ENCODE data around the gene ACAD8. TPM values are rescaled to one million over a fixed set of nuclear protein-coding genes. Genes with fewer than 3 reads are reported as not detected.

The ACAD8 gene
- total RNA-seq, 4 donors from 2014 or later: 46.3 to 71.2 (median 59.8) TPM

DNA sequence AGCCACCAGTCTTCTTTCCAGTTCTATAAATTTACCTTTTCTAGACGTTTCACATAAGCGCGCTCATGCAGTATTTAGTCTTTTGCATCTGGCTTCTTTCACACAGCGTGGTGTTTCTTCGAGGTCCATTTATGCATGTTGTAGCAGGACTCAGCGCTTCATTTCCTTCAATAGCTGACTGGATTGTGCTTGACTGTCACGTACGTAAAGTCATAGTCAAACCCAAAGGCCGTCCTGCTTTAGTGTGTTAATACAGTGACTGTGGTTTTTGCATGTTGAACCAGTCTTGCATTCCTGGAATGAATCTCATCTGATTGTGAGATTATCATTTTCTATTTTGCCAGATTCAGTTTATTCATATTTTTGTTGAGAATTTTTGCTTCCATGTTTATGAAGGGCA, 41.3 kb downstream of the ACAD8 start:
- DNase-seq (ENCODE audit: low spot score in 2 of 2): no peak
- peaks cover 3% of the 10 kb centered on the region for H3K27me3 ChIP-seq
- TF ChIP-seq POLR2AphosphoS5 (IDR thresholded peaks at IDR 0.05): no peak
- no peak for TF ChIP-seq EP300 (IDR thresholded peaks at IDR 0.05)
- TF ChIP-seq, protein P1, sequence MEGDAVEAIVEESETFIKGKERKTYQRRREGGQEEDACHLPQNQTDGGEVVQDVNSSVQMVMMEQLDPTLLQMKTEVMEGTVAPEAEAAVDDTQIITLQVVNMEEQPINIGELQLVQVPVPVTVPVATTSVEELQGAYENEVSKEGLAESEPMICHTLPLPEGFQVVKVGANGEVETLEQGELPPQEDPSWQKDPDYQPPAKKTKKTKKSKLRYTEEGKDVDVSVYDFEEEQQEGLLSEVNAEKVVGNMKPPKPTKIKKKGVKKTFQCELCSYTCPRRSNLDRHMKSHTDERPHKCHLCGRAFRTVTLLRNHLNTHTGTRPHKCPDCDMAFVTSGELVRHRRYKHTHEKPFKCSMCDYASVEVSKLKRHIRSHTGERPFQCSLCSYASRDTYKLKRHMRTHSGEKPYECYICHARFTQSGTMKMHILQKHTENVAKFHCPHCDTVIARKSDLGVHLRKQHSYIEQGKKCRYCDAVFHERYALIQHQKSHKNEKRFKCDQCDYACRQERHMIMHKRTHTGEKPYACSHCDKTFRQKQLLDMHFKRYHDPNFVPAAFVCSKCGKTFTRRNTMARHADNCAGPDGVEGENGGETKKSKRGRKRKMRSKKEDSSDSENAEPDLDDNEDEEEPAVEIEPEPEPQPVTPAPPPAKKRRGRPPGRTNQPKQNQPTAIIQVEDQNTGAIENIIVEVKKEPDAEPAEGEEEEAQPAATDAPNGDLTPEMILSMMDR (IDR thresholded peaks at IDR 0.05): no peak
- TF ChIP-seq POLR2A (IDR thresholded peaks at IDR 0.05): no peak

DNA sequence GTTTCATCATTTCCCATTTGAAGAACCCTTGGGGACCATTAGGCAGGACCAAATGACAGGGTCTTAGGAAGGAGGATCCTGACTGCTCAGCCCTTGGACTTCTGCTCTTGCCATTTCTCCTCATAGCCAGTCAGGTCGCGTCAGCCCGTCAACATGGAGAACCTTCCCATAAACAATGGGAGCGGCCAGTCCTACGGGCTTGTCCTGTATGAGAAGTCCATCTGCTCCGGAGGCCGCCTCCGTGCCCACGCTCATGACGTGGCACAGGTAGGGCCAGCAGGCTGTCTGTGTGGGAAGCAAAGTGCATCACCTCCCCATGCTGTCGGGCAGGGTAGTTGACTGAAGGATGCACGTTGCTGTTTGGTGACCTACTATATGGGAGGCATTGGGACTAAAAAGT, 58.9 kb downstream of the ACAD8 start:
- H3K9me3 ChIP-seq: no peaks in the 10 kb centered on the region
- 87% methylated on average over 9 of the region's 12 CpGs for WGBS
- H3K4me3 ChIP-seq: no peak overlapping the region
- H3K4me1 ChIP-seq: no peaks in the 10 kb centered on the region
- TF ChIP-seq EP300 (IDR thresholded peaks at IDR 0.05): no peak
- TF ChIP-seq, protein P1 (IDR thresholded peaks at IDR 0.05): no peak
- no peaks in the 10 kb centered on the region for H3K27me3 ChIP-seq
- no peaks in the 10 kb centered on the region for H3K36me3 ChIP-seq
- no peak overlapping the region for H3K27ac ChIP-seq
- DNase-seq (ENCODE audit: low spot score in 2 of 2): no peak

More for the DNA sequence above, 41.3 kb downstream of the ACAD8 start:
- Histone ChIP-seq H3K9me3 (no peaks in the 10 kb centered on the region), H3K36me3 (no peaks in the 10 kb centered on the region), H3K27ac (no peak overlapping the region), H3K4me1 (no peaks in the 10 kb centered on the region), H3K4me3 (no peak overlapping the region)
- WGBS: 86% methylated on average over 9 of the region's 9 CpGs

DNA sequence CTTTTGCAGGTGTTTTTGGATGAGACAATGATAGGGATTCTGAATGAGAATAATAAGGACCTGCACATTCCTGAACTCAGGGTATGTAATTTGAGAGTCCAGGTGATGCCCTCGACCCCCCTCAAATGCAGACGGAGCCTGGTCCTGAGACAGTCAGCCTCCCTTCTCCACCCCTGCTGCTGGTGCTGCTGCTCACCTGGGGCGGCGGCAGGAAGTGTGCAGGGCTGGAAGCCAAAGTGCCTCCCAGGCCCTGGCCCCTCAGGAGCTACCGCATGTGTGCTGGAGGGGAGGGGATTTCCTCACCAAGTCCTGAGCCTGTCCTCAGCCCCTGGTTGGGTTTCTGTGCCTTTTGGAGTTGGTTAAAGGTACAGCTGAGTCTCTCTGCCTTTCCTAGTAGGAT, 59.4 kb downstream of the ACAD8 start:
- Histone ChIP-seq H3K4me1 (no peaks in the 10 kb centered on the region), H3K27ac (no peak overlapping the region), H3K36me3 (no peaks in the 10 kb centered on the region), H3K4me3 (no peak overlapping the region), H3K27me3 (no peaks in the 10 kb centered on the region), H3K9me3 (no peaks in the 10 kb centered on the region)
- no peak for DNase-seq (ENCODE audit: low spot score in 2 of 2)
- 75% methylated on average over 2 of the region's 5 CpGs for WGBS
- TF ChIP-seq EP300 (IDR thresholded peaks at IDR 0.05): no peak

DNA sequence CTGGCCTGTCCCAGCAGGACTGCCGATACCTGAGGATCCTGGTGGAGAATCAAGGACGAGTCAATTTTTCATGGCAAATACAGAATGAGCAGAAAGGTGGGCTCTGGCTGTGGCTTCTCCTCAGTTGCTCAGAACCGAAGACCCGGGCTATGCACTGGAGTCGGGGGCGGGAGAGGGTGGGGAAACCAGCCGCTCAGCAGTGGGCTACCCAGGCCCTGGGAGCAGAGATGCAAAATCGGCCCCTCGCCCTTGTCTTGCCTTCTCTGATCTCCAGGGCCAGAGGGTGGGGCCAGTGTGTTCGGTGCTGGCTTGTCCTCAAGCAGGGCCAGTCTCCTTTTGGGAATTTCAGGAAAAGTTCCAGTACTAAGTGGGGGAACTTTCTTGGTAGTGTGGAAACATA, 60.0 kb downstream of the ACAD8 start:
- Histone ChIP-seq H3K4me3 (no peak overlapping the region), H3K36me3 (no peaks in the 10 kb centered on the region), H3K27ac (no peak overlapping the region), H3K4me1 (no peaks in the 10 kb centered on the region), H3K9me3 (no peaks in the 10 kb centered on the region), H3K27me3 (no peaks in the 10 kb centered on the region)
- DNase-seq (ENCODE audit: low spot score in 2 of 2): no peak
- TF ChIP-seq POLR2AphosphoS5 (IDR thresholded peaks at IDR 0.05) (no peak), EP300 (IDR thresholded peaks at IDR 0.05) (no peak), POLR2A (IDR thresholded peaks at IDR 0.05) (no peak)
- TF ChIP-seq, protein P1 (IDR thresholded peaks at IDR 0.05): no peak
- WGBS: 83% methylated on average over 10 of the region's 10 CpGs

DNA sequence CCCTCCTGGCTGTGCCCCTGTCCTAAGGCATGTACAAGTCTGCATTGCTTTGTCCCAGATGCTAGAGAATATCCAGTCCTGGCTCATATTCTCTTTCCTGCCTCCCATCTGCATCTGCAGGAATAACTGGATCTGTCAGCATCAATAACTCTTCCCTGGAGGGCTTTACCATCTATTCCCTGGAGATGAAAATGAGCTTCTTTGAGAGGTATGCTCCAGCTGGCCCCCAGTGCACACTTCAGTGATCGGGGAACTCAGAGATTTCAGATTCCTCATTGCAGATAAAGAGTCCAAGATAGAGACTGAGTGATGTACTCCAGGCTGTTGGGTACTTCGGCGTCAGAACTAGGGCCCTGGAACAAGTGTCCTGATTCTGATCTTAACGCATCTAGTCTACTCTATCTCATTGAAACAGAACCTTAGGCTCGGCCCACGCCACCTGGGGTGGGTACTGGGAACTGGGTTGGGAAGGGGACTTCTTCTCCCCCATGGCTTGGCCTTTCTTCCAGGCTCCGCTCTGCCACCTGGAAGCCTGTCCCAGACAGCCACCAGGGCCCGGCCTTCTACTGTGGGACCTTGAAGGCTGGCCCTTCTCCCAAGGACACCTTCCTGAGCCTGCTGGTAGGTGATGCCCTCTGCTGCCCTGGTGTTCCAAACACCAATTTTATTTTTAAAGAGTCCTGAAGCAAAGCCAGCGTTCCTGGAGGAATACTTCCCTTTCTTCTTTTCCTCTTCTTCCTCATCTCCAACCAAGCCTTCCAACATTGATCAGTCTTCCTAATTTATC, 60.6 kb downstream of the ACAD8 start:
- no peak for DNase-seq (ENCODE audit: low spot score in 2 of 2)
- H3K9me3 ChIP-seq: no peaks in the 10 kb centered on the region
- 66% methylated on average over 8 of the region's 9 CpGs for WGBS

More for the DNA sequence above, 60.6 kb downstream of the ACAD8 start:
- no peaks in the 10 kb centered on the region for H3K36me3 ChIP-seq
- no peak overlapping the region for H3K27ac ChIP-seq
- TF ChIP-seq, protein P1 (IDR thresholded peaks at IDR 0.05): no peak
- no peak for TF ChIP-seq EP300 (IDR thresholded peaks at IDR 0.05)
- TF ChIP-seq POLR2A (IDR thresholded peaks at IDR 0.05): no peak
- no peak for TF ChIP-seq POLR2AphosphoS5 (IDR thresholded peaks at IDR 0.05)
- no peak overlapping the region for H3K4me3 ChIP-seq
- H3K4me1 ChIP-seq: no peaks in the 10 kb centered on the region
- no peaks in the 10 kb centered on the region for H3K27me3 ChIP-seq

Other genes with a start within 250 kb of the ACAD8 start
- 10 to 100 TPM; 10.9 to 14.7 (median 12.1) TPM for gene JAM3, start 184.5 kb upstream of the ACAD8 start, total RNA-seq
- 10 to 100 TPM; 26.8 to 37.6 (median 30.8) TPM for gene NCAPD3, start 29.6 kb upstream of the ACAD8 start, total RNA-seq
- gene VPS26B, start 28.9 kb upstream of the ACAD8 start, total RNA-seq: 10 to 100 TPM; 60.4 to 80.9 (median 74.4) TPM
- gene THYN1, start 216 bp upstream of the ACAD8 start, total RNA-seq: 10 to 100 TPM; 31.7 to 62.8 (median 42.6) TPM
- gene GLB1L3, start 22.8 kb downstream of the ACAD8 start, total RNA-seq: 1 to 10 TPM; 5.1 to 6.1 (median 5.9) TPM
- gene GLB1L2, start 78.4 kb downstream of the ACAD8 start, total RNA-seq: 10 to 100 TPM; 11.5 to 28.3 (median 21.8) TPM
- under 1 TPM; 0.26 to 0.93 (median 0.36) TPM for gene B3GAT1, start 158.7 kb downstream of the ACAD8 start, total RNA-seq

Measured in suprapubic skin (tissue), 4 donors.